ENCODE measurements around the gene TMEM255B.

DNA sequence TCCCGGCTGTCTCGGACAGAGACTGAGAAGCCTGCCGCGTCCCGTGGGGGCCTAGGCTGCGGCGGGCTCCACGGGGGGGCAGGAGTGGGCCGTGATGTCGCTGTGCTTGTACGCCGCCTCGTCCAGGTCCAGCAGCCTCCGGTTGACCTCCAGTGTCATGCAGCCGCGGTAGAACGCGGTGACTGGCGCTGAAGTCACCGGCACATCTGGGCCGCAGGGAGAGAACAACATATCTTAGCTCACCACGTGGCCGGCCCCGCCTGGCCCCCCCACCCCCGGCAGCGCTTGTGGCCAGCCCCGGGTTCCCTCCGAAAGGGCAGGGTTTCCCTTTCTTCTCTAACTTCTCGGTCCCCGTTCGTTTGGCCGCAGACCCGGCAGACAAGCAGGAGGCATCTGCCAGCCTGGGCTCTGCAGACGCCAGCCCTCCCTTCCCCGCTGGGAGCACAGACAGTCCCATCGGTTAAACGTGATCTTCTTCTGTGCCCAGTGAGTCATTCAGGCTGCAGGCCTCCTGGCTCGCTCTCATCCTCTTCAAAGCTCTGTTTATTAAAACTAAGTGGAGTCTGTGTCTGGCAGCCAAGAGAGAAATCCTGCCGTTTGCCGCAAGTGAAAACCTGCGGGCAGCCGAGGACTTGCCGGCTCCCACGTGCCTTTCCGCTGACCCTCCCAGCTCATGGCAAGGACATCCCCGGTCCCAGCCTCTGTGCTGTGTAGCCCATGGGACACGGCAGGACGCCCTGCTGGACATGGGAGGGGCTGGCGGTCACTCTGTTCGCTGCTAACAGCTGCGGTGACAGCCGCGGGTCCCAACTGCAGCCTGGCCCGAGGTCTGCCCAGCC is 62.0 kb downstream of the TMEM255B start:
- TF ChIP-seq, protein P1, sequence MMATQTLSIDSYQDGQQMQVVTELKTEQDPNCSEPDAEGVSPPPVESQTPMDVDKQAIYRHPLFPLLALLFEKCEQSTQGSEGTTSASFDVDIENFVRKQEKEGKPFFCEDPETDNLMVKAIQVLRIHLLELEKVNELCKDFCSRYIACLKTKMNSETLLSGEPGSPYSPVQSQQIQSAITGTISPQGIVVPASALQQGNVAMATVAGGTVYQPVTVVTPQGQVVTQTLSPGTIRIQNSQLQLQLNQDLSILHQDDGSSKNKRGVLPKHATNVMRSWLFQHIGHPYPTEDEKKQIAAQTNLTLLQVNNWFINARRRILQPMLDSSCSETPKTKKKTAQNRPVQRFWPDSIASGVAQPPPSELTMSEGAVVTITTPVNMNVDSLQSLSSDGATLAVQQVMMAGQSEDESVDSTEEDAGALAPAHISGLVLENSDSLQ (IDR thresholded peaks at IDR 0.05) = no peak
- no peak for TF ChIP-seq HDGF (IDR thresholded peaks at IDR 0.05; ENCODE audit: borderline replicate concordance)
- no peak for TF ChIP-seq FOXM1 (IDR thresholded peaks at IDR 0.05; ENCODE audit: borderline replicate concordance)
- TF ChIP-seq SUZ12 (IDR thresholded peaks at IDR 0.05) = no peak
- no peak for TF ChIP-seq L3MBTL2 (conservative IDR thresholded peaks at IDR 0.05)
- no peak for TF ChIP-seq ZNF384 (IDR thresholded peaks at IDR 0.05)
- no peak for TF ChIP-seq SP1 (IDR thresholded peaks at IDR 0.05)
